ENCODE data around the gene SERINC3. TPM values are rescaled to one million over a fixed set of nuclear protein-coding genes. Genes with fewer than 3 reads are reported as not detected.

Gene SERINC3
- total RNA-seq, 2 experiments from 2014 or later, result 43.1 to 44.6 TPM

DNA sequence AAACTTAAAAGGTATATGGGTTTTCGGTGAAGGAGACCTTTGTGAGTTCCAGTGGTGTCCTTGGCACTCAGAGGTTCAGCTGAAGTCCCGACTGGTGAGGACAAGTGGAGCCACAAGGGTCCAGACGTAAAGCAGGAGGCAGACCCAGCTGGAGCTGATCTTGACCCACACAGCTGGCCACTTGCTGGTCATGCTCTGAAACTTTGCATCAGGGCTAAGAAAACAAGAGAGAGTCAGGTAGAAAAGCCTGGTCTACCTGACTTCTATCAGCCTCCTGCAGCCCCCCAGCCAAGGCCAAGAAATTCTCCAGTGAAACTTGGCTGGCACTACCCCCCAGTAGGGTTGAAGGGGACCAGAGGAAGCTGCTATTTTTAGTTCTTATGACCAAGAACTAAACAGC, 21.6 kb downstream of the SERINC3 start:
- intact Hi-C loops (cut with micrococcal nuclease), result no loop called here
- H3K9me3 Mint-ChIP-seq, result no peaks in the 10 kb centered on the region
- ChIA-PET POLR2A (interaction anchor here (0.8 to 1.5 kb wide), 3 partner anchors 10 to 25 kb away, joined by 3 to 6 read pairs (median 3); partner anchors contain the start of gene TTPAL), CTCF (interaction anchor here (1.3 to 2.6 kb wide), 3 partner anchors 9 to 110 kb away, joined by 3 to 7 read pairs (median 3); no protein-coding TSS in a partner anchor)
- H3K36me3 Mint-ChIP-seq (ENCODE audit: low read depth), result peaks cover 41% of the 10 kb centered on the region
- H3K27me3 Mint-ChIP-seq, result no peaks in the 10 kb centered on the region
- peaks cover 21% of the 10 kb centered on the region for H3K4me1 Mint-ChIP-seq (ENCODE audit: low read depth)
- ATAC-seq (no peak), DNase-seq (no peak)
- H3K27ac Mint-ChIP-seq, result no peak overlapping the region
- H3K4me3 Mint-ChIP-seq, result no peak overlapping the region
- TF ChIP-seq, protein P1, sequence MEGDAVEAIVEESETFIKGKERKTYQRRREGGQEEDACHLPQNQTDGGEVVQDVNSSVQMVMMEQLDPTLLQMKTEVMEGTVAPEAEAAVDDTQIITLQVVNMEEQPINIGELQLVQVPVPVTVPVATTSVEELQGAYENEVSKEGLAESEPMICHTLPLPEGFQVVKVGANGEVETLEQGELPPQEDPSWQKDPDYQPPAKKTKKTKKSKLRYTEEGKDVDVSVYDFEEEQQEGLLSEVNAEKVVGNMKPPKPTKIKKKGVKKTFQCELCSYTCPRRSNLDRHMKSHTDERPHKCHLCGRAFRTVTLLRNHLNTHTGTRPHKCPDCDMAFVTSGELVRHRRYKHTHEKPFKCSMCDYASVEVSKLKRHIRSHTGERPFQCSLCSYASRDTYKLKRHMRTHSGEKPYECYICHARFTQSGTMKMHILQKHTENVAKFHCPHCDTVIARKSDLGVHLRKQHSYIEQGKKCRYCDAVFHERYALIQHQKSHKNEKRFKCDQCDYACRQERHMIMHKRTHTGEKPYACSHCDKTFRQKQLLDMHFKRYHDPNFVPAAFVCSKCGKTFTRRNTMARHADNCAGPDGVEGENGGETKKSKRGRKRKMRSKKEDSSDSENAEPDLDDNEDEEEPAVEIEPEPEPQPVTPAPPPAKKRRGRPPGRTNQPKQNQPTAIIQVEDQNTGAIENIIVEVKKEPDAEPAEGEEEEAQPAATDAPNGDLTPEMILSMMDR (IDR thresholded peaks at IDR 0.05), result no peak

DNA sequence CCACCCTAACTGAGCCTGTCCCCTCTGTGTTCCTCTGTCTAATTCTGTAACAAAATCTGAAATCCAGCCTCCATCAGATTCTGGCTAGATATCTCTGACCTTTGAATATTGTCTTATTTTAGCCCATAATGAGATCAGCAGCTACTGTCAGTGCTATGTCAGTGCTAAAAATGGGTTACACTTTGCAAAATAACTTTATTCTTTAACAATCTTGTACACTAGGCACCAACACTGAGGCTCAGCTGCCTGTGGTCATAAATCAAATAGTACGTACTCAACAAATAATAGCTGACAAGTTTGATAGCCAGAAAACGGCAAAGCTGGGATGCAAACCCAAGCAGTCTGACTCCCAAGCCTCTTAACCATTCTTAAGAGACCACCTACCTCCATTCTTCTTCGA, 24.1 kb downstream of the SERINC3 start:
- no peak for ATAC-seq
- intact Hi-C loops (cut with micrococcal nuclease), result no loop called here
- TF ChIP-seq, protein P1 (IDR thresholded peaks at IDR 0.05), result no peak
- Mint-ChIP-seq H3K4me3 (no peak overlapping the region), H3K36me3 (ENCODE audit: low read depth) (peaks cover 47% of the 10 kb centered on the region), H3K27ac (peak overlapping the region; percentile 16), H3K27me3 (no peaks in the 10 kb centered on the region), H3K4me1 (ENCODE audit: low read depth) (peaks cover 35% of the 10 kb centered on the region), H3K9me3 (no peaks in the 10 kb centered on the region)
- ChIA-PET POLR2A (no interaction called here), CTCF (interaction anchor here (1.3 to 2.6 kb wide), 2 partner anchors 12 to 23 kb away, joined by 3 to 7 read pairs; no protein-coding TSS in a partner anchor)
- no peak for DNase-seq

DNA sequence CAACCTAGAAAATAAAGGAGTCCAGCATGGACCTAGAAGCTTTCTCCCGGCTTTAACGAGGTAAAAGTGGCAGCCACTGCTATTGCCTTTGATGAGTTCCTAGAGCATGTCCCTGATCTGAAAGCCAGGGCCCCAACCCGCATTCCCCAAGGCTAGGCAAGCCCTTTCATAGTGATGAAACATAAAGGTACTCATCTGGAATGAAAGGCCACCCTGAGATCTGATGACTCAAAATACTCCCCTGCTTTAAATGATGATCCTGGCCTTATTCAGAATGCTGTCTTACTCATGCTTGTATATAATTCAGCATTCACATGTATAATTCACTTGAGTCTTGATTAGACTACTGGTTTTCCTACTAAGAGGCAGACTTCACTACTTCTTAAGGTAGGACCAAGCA, 24.9 kb downstream of the SERINC3 start:
- H3K27ac Mint-ChIP-seq, result peak overlapping the region; percentile 58
- intact Hi-C loops (cut with micrococcal nuclease), result no loop called here

DNA sequence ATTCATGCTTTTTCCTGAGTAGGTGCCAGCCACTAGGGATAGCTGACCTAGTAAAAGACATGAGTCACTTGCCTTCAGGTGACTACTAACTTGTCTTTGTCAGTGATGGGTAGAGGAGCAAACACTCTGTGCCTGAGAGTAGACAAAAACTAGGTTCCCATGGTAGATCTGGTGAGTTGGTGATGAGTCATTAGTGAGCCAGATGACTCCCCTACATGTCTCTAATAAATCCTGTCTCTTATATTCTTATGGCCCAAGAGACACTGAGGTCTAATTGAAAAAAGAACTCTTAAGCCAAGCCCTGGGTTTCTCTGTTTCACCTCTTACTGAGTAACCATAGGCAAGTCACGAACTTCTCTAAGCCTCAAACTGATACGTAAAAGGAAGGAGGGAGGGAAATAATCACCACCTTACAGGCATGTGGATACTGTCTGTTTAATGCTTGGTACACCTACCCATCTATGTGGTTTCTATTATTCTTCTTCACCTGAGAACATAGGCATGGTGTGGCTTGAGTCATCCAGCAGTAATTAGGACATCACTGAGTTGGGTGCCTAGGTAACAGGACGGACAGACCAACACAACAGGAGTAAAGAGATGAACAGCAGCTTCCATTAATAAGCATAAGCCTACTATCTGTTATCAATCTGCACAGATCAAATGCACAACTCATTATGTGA, 25.9 kb downstream of the SERINC3 start:
- H3K4me3 Mint-ChIP-seq, result no peak overlapping the region
- peak overlapping the region; percentile 85 for H3K27ac Mint-ChIP-seq
- ChIA-PET POLR2A (interaction anchor here (0.7 to 1.9 kb wide), 4 partner anchors 9 to 26 kb away, joined by 4 to 7 read pairs (median 4); partner anchors contain the start of genes SERINC3 and TTPAL), CTCF (no interaction called here)
- peaks cover 48% of the 10 kb centered on the region for H3K4me1 Mint-ChIP-seq (ENCODE audit: low read depth)
- peaks cover 54% of the 10 kb centered on the region for H3K36me3 Mint-ChIP-seq (ENCODE audit: low read depth)
- no peaks in the 10 kb centered on the region for H3K27me3 Mint-ChIP-seq
- peak; percentile 88 for ATAC-seq
- intact Hi-C loops (cut with micrococcal nuclease), result no loop called here
- peak; percentile 13 for DNase-seq
- TF ChIP-seq, protein P1 (IDR thresholded peaks at IDR 0.05), result no peak
- no peaks in the 10 kb centered on the region for H3K9me3 Mint-ChIP-seq

More for the DNA sequence above, 24.9 kb downstream of the SERINC3 start:
- TF ChIP-seq, protein P1 (IDR thresholded peaks at IDR 0.05), result no peak
- H3K27me3 Mint-ChIP-seq, result no peaks in the 10 kb centered on the region
- DNase-seq (peak; percentile 40), ATAC-seq (peak; percentile 46)
- POLR2A ChIA-PET, result interaction anchor here (1.1 kb wide), 1 partner anchor 21 kb away, joined by 4 read pairs; the partner anchor contains the start of gene TTPAL
- peaks cover 55% of the 10 kb centered on the region for H3K36me3 Mint-ChIP-seq (ENCODE audit: low read depth)
- CTCF ChIA-PET, result interaction anchor here (1.3 kb wide), 1 partner anchor 24 kb away, joined by 3 read pairs; no protein-coding TSS in a partner anchor
- H3K9me3 Mint-ChIP-seq, result no peaks in the 10 kb centered on the region
- peaks cover 39% of the 10 kb centered on the region for H3K4me1 Mint-ChIP-seq (ENCODE audit: low read depth)
- H3K4me3 Mint-ChIP-seq, result no peak overlapping the region

DNA sequence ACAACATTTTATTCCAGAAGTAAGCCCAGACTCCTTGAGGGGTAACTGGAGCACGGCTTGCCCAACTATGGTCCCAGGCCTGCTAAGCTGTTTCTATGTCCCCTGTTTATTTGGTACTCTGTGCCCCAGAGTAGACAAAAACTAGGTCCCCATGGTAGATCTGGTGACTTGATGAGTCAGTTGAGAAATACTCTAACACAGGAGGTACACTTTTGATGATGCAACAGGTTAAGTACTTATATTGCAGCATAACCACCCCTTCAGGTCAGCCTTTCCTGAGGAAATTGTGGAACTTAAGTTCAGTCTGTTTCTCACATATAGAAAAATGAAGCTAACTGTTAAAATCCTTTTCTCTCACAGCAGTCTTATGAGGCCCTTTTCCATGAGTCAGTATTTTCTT, 26.6 kb downstream of the SERINC3 start:
- peak overlapping the region; percentile 85 for H3K27ac Mint-ChIP-seq
- ChIA-PET POLR2A (interaction anchor here (0.7 to 1.9 kb wide), 4 partner anchors 10 to 27 kb away, joined by 4 to 7 read pairs (median 4); partner anchors contain the start of genes SERINC3 and TTPAL), CTCF (interaction anchor here (1.8 kb wide), 1 partner anchor 115 kb away, joined by 4 read pairs; no protein-coding TSS in a partner anchor)
- H3K27me3 Mint-ChIP-seq, result no peaks in the 10 kb centered on the region
- peak; percentile 37 for ATAC-seq
- TF ChIP-seq, protein P1 (IDR thresholded peaks at IDR 0.05), result no peak
- peaks cover 54% of the 10 kb centered on the region for H3K36me3 Mint-ChIP-seq (ENCODE audit: low read depth)
- intact Hi-C loops (cut with micrococcal nuclease), result no loop called here
- H3K9me3 Mint-ChIP-seq, result no peaks in the 10 kb centered on the region
- peaks cover 50% of the 10 kb centered on the region for H3K4me1 Mint-ChIP-seq (ENCODE audit: low read depth)
- H3K4me3 Mint-ChIP-seq, result no peak overlapping the region
- DNase-seq, result no peak

All from activated CD8-positive, alpha-beta T cell treated with anti-CD3 and anti-CD28 coated beads for 36 hours (primary cell).